Activated CD4-positive, alpha-beta T cell treated with anti-CD3 and anti-CD28 coated beads for 24 hours (primary cell): ENCODE data around the gene TEX14.

Experiments used
- DNase-seq, 2 donors: peaks; one replicate each; pipeline ENCODE4 v3.0.0-alpha.2; 2020; ENCODE audit warnings: low read depth in 2 of 2

Gene TEX14

DNA sequence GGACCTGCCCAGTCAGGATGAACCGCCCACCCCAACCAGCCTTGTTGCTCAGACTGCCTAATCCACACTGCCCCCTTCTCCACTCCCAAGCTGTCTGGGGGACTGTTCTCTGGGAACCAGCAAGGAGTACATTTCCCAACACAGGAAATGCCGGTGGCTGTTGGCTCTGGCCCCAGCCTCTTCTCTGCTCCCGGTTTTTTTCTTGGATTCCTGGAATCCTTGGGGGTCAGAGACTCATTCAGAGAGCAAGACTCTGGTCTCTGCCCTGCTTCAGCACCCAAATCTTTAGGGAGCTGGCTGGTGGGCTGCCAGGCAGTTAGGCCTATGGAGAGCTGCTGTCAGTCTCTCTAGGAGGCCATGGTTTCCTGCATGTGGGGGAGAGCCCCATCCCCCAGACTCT is 166.6 kb downstream of the TEX14 start:
- no peak for DNase-seq

- DNase-seq: no peak
Measured at GRCh38 chr17:58521680-58522079, 170.2 kb downstream of the TEX14 start.

DNA sequence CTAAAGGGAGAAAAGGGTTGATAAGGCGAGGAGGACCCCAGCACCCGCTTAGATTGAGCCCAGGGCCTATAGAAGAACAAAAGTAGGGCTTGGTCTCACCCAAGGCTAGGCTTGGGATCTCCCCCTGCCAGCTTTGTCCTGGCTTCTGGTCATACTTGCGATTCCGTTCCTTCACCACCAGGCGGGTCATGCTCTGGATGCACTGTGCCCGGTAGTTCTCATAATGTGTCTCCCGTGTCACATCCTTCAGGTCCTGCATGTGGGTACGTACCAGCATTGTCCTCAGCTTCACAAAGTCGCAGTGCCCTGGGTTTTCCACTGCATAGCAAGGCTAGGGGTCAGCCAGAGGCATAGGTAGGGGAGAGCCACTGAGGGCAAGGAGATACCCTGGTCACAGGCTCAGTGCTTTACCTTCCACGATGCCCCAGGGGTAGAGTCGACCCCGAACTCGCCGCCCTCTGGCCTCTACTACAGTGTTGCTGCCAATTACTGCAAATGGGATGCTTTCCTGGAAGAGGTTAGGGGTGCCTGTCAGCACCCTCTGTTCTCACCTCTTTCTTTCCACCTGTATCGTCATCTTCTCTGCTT is 170.9 kb downstream of the TEX14 start:
- DNase-seq: no peak

DNA sequence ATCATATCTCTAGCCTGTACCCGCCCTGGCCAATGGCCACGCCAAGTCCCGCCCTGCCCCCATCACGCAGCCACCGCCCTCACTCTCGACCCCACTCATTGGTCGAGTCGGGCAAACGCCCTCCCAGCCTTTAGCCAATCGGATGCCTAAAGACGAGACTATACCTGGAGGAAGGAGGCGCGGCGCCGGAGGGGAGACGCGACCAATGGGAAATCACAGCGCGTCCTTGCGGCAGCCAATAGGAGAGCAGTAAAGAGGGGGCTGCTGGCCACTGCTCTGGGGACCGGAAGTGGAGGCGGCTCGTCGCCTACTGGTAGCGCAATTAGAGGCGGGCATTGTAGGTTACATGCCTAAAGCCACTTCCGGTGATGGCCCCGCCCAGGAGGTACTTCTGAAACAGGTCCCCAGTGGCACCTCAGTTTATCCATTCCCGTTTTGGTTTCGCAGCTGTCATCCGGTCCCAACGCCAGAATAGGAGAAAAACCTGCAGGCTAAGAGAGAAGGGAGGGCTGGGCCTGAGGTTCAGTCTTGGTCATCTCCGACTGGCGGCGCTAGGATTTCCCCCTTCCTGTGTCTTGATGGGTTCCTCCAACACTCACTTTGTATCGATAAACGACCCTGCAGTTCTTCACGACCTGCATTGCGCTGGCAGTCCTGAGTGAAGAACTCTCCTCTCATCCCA is 173.8 kb downstream of the TEX14 start:
- DNase-seq: peak; percentile 98

DNA sequence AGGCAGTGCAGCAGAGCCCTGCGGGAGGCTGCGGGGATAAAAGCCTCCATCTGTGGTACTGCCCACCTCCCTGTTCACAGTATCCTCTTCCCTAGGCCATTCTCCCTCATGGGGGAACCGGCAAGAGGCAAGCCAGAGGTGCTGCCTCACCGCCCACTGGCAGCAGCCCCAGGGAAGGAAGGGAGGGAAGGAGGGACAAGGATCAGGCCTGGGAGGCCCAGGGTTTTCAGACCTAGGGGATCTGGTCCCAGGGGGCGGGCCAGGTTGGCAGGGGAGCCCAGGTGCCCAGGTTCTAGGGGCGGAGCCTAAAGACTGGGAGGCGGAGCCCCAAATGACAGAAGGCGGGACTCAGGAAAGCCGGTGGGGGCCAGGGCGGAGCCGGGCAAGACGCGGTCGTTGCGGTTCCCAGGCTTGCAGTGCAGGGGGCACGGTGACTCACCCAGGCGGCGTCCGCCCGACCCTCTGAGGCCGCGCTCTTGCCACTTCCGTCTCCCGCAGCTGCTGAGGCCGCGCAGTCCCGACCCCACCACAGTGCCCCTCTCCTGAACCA is 174.4 kb downstream of the TEX14 start:
- DNase-seq: no peak

GRCh38 chr17:58516644-58517377 is 175.0 kb downstream of the TEX14 start:
- no peak for DNase-seq

- DNase-seq: no peak
Measured at GRCh38 chr17:58515286-58515685, 176.6 kb downstream of the TEX14 start.

DNA sequence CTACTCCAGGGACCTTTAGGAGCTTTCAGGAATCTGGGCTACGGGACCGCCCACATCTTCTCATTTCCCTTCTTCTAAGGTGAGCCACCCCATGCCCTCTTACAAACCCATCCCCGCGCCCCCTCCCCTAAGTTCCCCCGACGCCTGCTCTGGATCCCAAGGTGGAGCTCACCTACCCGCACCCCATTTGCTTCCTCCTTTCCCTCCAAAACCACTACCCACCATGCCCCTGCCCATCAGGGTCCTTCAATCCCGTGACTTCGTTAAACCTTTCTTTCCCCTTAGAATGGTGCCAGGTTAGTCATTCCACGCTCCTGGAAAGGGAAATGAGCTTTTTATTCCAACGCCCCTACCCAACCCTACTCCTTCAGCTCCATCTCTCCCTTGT is 177.1 kb downstream of the TEX14 start:
- no peak for DNase-seq

- DNase-seq: peak; percentile 60 to 68
Measured at GRCh38 chr17:58513965-58514769, 177.7 kb downstream of the TEX14 start, which contains the start of gene MTMR4. Gene MTMR4 (minus strand): TSS chr17:58514638. CDS start chr17:58514407, 231 bp downstream.

GRCh38 chr17:58513267-58513964 is 178.4 kb downstream of the TEX14 start:
- DNase-seq: no peak

GRCh38 chr17:58510075-58510474 is 181.8 kb downstream of the TEX14 start:
- no peak for DNase-seq

GRCh38 chr17:58508341-58509067 is 183.3 kb downstream of the TEX14 start:
- DNase-seq: no peak

GRCh38 chr17:58507123-58507634 is 184.7 kb downstream of the TEX14 start:
- DNase-seq: no peak
